Naive B cell (primary cell): ENCODE data around the gene HES3. TPM values are rescaled to one million over a fixed set of nuclear protein-coding genes. Genes with fewer than 3 reads are reported as not detected.

ENCODE experiments used
- ATAC-seq, 2 donors: fragments of 150-1000 bp; cut with Tn5 transposase; 2 replicates each; pipeline ENCODE4 v1.10.0; 2021; ENCODE audit warnings: low read depth in 2 of 2, mild to moderate bottlenecking in 2 of 2, moderate library complexity in 2 of 2
- DNase-seq: peaks from one replicate; pipeline ENCODE4 v3.0.0; 2022
- H3K27ac Mint-ChIP-seq, 6 donors: one replicate each; pipeline ENCODE4 v1.8.0; 2020 to 2022; ENCODE audit warnings: mild to moderate bottlenecking in 6 of 6, mixed read lengths in 6 of 6, moderate library complexity in 5 of 6, inconsistent platforms in 2 of 6
- H3K27me3 Mint-ChIP-seq, 3 donors: one replicate each; pipeline ENCODE4 v1.8.0; 2021 to 2022; ENCODE audit warnings: mixed read lengths in 3 of 3, mild to moderate bottlenecking in 1 of 3
- H3K36me3 Mint-ChIP-seq, 2 donors: one replicate each; pipeline ENCODE4 v1.8.0; 2020 to 2022; ENCODE audit warnings: mixed read lengths in 2 of 2, inconsistent platforms in 1 of 2, mild to moderate bottlenecking in 1 of 2
- H3K4me1 Mint-ChIP-seq, 3 donors: one replicate each; pipeline ENCODE4 v1.8.0; 2020 to 2022; ENCODE audit warnings: mixed read lengths in 3 of 3, inconsistent platforms in 1 of 3, mild to moderate bottlenecking in 1 of 3, moderate library complexity in 1 of 3
- H3K4me3 Mint-ChIP-seq, 8 donors: one replicate each; pipeline ENCODE4 v1.8.0; 2020 to 2022; ENCODE audit warnings: mild to moderate bottlenecking in 8 of 8, mixed read lengths in 8 of 8, moderate library complexity in 8 of 8, inconsistent platforms in 2 of 8
- H3K9me3 Mint-ChIP-seq, 7 donors: one replicate each; pipeline ENCODE4 v1.8.0; 2020 to 2022; ENCODE audit warnings: mixed read lengths in 7 of 7, mild to moderate bottlenecking in 5 of 7, inconsistent platforms in 2 of 7, moderate library complexity in 1 of 7
- polyA plus RNA-seq, 6 donors: library from polyadenylated mRNA; unstranded; fragments of 300-500 nt; fragmentation: Illumina TruSeq; gene quantifications; one replicate each; pipeline ENCODE4 v1.2.3, GENCODE V29; 2021; ENCODE audit warnings: low read depth in 6 of 6

Gene HES3
- polyA plus RNA-seq, 6 donors from 2014 or later, result not detected

GRCh38 chr1:6288026-6288425 is 44.0 kb downstream of the HES3 start:
- no peaks in the 10 kb centered on the region for H3K4me1 Mint-ChIP-seq
- H3K36me3 Mint-ChIP-seq, result no peaks in the 10 kb centered on the region
- no peaks in the 10 kb centered on the region for H3K27me3 Mint-ChIP-seq
- H3K27ac Mint-ChIP-seq, result no peak overlapping the region
- no peaks in the 10 kb centered on the region for H3K9me3 Mint-ChIP-seq
- H3K4me3 Mint-ChIP-seq, result no peak overlapping the region
- ATAC-seq (no peak), DNase-seq (no peak)

DNA sequence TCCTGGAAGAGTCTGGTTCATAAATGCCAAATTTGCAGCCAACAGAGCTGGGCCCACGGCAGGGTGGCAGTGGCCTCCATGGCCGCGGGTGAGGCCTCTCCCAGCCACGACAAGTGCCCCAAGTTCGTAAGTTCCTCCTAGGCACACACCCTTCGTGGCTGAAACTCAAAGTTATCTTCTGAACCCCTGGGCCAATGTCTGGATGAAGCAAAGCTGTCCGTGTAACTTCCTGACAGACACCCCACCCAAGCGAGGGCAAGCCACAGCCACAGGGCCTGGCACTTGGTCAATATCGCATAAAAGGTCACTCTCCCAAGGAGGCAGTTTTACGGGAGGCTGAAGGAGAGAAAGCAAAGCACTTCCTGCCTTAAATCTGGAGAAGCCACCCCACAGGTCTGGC is 44.7 kb downstream of the HES3 start:
- Mint-ChIP-seq H3K27me3 (no peaks in the 10 kb centered on the region), H3K36me3 (no peaks in the 10 kb centered on the region), H3K9me3 (no peaks in the 10 kb centered on the region), H3K4me3 (no peak overlapping the region), H3K4me1 (no peaks in the 10 kb centered on the region), H3K27ac (no peak overlapping the region)
- DNase-seq, result no peak
- no peak for ATAC-seq

GRCh38 chr1:6292102-6292501 is 48.1 kb downstream of the HES3 start:
- no peaks in the 10 kb centered on the region for H3K4me1 Mint-ChIP-seq
- ATAC-seq (no peak), DNase-seq (no peak)
- H3K4me3 Mint-ChIP-seq, result no peak overlapping the region
- H3K36me3 Mint-ChIP-seq, result no peaks in the 10 kb centered on the region
- H3K9me3 Mint-ChIP-seq, result no peaks in the 10 kb centered on the region
- H3K27ac Mint-ChIP-seq, result no peak overlapping the region
- no peaks in the 10 kb centered on the region for H3K27me3 Mint-ChIP-seq

DNA sequence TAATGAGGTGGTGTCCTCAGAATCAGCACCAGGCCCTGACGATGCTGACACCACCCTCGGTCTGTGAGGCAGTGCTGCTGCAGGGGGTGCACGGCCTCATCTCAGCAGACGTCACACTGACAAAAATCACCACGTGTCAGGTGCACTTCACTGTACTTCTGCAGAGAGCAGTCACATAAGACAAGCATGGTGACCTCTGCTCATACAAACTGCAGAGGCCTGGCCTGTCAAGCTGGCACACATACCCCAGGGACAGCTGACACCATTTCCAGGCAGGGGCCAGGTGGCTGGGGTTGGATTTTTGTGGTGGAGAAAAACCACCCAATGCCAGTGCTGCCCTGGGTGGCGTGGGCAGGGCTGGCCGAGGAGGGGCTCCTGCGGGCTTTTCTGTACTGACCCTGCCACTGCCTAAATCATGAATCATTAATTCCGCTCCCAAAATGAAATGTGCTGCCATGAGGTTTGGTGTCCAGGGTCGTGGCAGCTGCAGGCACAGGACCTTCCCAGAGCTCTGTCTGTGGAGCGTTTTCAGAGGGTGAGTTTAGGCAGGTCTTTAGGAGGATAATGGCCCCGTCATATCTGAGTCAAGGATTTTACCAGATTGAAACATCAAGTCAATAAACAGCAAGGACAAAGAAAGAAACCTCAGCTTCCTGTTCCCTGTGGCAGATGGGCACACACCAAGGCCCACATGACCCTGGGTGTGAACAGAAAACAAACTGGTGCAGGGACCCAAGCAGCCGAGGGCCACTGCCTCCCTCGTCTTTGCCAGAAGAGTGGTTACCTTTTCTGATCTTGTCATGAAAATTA is 50.3 kb downstream of the HES3 start:
- no peaks in the 10 kb centered on the region for H3K4me1 Mint-ChIP-seq
- no peak for DNase-seq
- no peaks in the 10 kb centered on the region for H3K9me3 Mint-ChIP-seq
- no peak overlapping the region for H3K27ac Mint-ChIP-seq
- ATAC-seq, result no peak
- no peaks in the 10 kb centered on the region for H3K27me3 Mint-ChIP-seq
- no peak overlapping the region for H3K4me3 Mint-ChIP-seq
- H3K36me3 Mint-ChIP-seq, result no peaks in the 10 kb centered on the region

- no peaks in the 10 kb centered on the region for H3K4me1 Mint-ChIP-seq
- H3K27ac Mint-ChIP-seq, result no peak overlapping the region
- no peaks in the 10 kb centered on the region for H3K36me3 Mint-ChIP-seq
- no peaks in the 10 kb centered on the region for H3K9me3 Mint-ChIP-seq
- ATAC-seq (no peak), DNase-seq (no peak)
- H3K27me3 Mint-ChIP-seq, result no peaks in the 10 kb centered on the region
- H3K4me3 Mint-ChIP-seq, result no peak overlapping the region
Observed at GRCh38 chr1:6294890-6295556, 51.0 kb downstream of the HES3 start.

Other genes with a start within 250 kb of the HES3 start
- gene KCNAB2, start 198.3 kb upstream of the HES3 start, polyA plus RNA-seq, result 10 to 100 TPM; 10.2 to 16.8 (median 13.9) TPM
- gene CHD5, start 63.9 kb upstream of the HES3 start, polyA plus RNA-seq, result not detected
- gene RPL22, start 44.6 kb upstream of the HES3 start, polyA plus RNA-seq, result 100 to 1,000 TPM; 148 to 237 (median 187) TPM
- under 1 TPM in 4 of 6 donors, not detected in 2; 0.12 to 0.61 (median 0.26) TPM for gene RNF207, start 38.1 kb upstream of the HES3 start, polyA plus RNA-seq
- 10 to 100 TPM in 4 of 6 donors, 1 to 10 TPM in 2; 5.4 to 16.2 (median 11.6) TPM for gene ICMT, start 8.2 kb upstream of the HES3 start, polyA plus RNA-seq
- not detected for gene GPR153, start 16.9 kb downstream of the HES3 start, polyA plus RNA-seq
- gene ACOT7, start 149.6 kb downstream of the HES3 start, polyA plus RNA-seq, result 1 to 10 TPM; 1.8 to 3.7 (median 2.9) TPM
- gene HES2, start 175.7 kb downstream of the HES3 start, polyA plus RNA-seq, result not detected
- not detected for gene ESPN, start 180.6 kb downstream of the HES3 start, polyA plus RNA-seq
- gene TNFRSF25, start 222.0 kb downstream of the HES3 start, polyA plus RNA-seq, result under 1 TPM in 2 of 6 donors, not detected in 4; 0.28 to 0.68 TPM
- not detected for gene PLEKHG5, start 247.5 kb downstream of the HES3 start, polyA plus RNA-seq